ENCODE measurements around the gene FOSL1.

Gene FOSL1

GRCh38 chr11:65928667-65929066 is 28.5 kb upstream of the FOSL1 start:
- Mint-ChIP-seq H3K4me1 (ENCODE audit: low read depth) (peaks cover 40% of the 10 kb centered on the region), H3K27me3 (no peaks in the 10 kb centered on the region), H3K9me3 (no peaks in the 10 kb centered on the region), H3K27ac (peak overlapping the region; percentile 94), H3K4me3 (peak overlapping the region; percentile 72), H3K36me3 (ENCODE audit: low read depth) (peaks cover 3% of the 10 kb centered on the region)
- DNase-seq, result no peak

- H3K4me3 Mint-ChIP-seq, result peak overlapping the region; percentile 72
- H3K4me1 Mint-ChIP-seq (ENCODE audit: low read depth), result peaks cover 42% of the 10 kb centered on the region
- H3K9me3 Mint-ChIP-seq, result no peaks in the 10 kb centered on the region
- H3K27ac Mint-ChIP-seq, result peak overlapping the region; percentile 94
- DNase-seq, result peak; percentile 74
- no peaks in the 10 kb centered on the region for H3K27me3 Mint-ChIP-seq
- peaks cover 9% of the 10 kb centered on the region for H3K36me3 Mint-ChIP-seq (ENCODE audit: low read depth)
Observed at GRCh38 chr11:65927904-65928397, 27.8 kb upstream of the FOSL1 start.

- Mint-ChIP-seq H3K27me3 (no peaks in the 10 kb centered on the region), H3K9me3 (no peaks in the 10 kb centered on the region), H3K4me1 (ENCODE audit: low read depth) (peaks cover 38% of the 10 kb centered on the region), H3K4me3 (no peak overlapping the region), H3K36me3 (ENCODE audit: low read depth) (peaks cover 28% of the 10 kb centered on the region), H3K27ac (peak overlapping the region; percentile 70)
- no peak for DNase-seq
Observed at GRCh38 chr11:65925397-65925796, 25.2 kb upstream of the FOSL1 start.

- peak overlapping the region; percentile 35 for H3K27ac Mint-ChIP-seq
- no peaks in the 10 kb centered on the region for H3K27me3 Mint-ChIP-seq
- no peaks in the 10 kb centered on the region for H3K9me3 Mint-ChIP-seq
- H3K4me3 Mint-ChIP-seq, result no peak overlapping the region
- no peak for DNase-seq
- H3K36me3 Mint-ChIP-seq (ENCODE audit: low read depth), result peaks cover 43% of the 10 kb centered on the region
- peaks cover 33% of the 10 kb centered on the region for H3K4me1 Mint-ChIP-seq (ENCODE audit: low read depth)
Observed at GRCh38 chr11:65922565-65922964, 22.4 kb upstream of the FOSL1 start.

- no peaks in the 10 kb centered on the region for H3K27me3 Mint-ChIP-seq
- DNase-seq, result no peak
- H3K36me3 Mint-ChIP-seq (ENCODE audit: low read depth), result peaks cover 44% of the 10 kb centered on the region
- peak overlapping the region; percentile 44 for H3K27ac Mint-ChIP-seq
- no peaks in the 10 kb centered on the region for H3K9me3 Mint-ChIP-seq
- peak overlapping the region; percentile 10 for H3K4me3 Mint-ChIP-seq
- peaks cover 33% of the 10 kb centered on the region for H3K4me1 Mint-ChIP-seq (ENCODE audit: low read depth)
Observed at GRCh38 chr11:65921876-65922275, 21.7 kb upstream of the FOSL1 start.

GRCh38 chr11:65921033-65921555 is 20.9 kb upstream of the FOSL1 start:
- Mint-ChIP-seq H3K4me3 (peak overlapping the region; percentile 93), H3K4me1 (ENCODE audit: low read depth) (peaks cover 41% of the 10 kb centered on the region), H3K27ac (peak overlapping the region; percentile 93), H3K9me3 (no peaks in the 10 kb centered on the region), H3K27me3 (no peaks in the 10 kb centered on the region), H3K36me3 (ENCODE audit: low read depth) (peaks cover 45% of the 10 kb centered on the region)
- no peak for DNase-seq

GRCh38 chr11:65920372-65920802 is 20.2 kb upstream of the FOSL1 start:
- H3K27me3 Mint-ChIP-seq, result no peaks in the 10 kb centered on the region
- H3K4me1 Mint-ChIP-seq (ENCODE audit: low read depth), result peaks cover 47% of the 10 kb centered on the region
- H3K36me3 Mint-ChIP-seq (ENCODE audit: low read depth), result peaks cover 45% of the 10 kb centered on the region
- H3K4me3 Mint-ChIP-seq, result peak overlapping the region; percentile 93
- no peaks in the 10 kb centered on the region for H3K9me3 Mint-ChIP-seq
- DNase-seq, result no peak
- H3K27ac Mint-ChIP-seq, result peak overlapping the region; percentile 93

- H3K36me3 Mint-ChIP-seq (ENCODE audit: low read depth), result peaks cover 45% of the 10 kb centered on the region
- no peaks in the 10 kb centered on the region for H3K9me3 Mint-ChIP-seq
- DNase-seq, result no peak
- H3K4me3 Mint-ChIP-seq, result peak overlapping the region; percentile 93
- H3K27ac Mint-ChIP-seq, result peak overlapping the region; percentile 93
- H3K27me3 Mint-ChIP-seq, result no peaks in the 10 kb centered on the region
- H3K4me1 Mint-ChIP-seq (ENCODE audit: low read depth), result peaks cover 53% of the 10 kb centered on the region
Observed at GRCh38 chr11:65919573-65920371, 19.6 kb upstream of the FOSL1 start.

GRCh38 chr11:65919141-65919572 is 19.0 kb upstream of the FOSL1 start, which contains the start of gene DRAP1:
Gene DRAP1, plus strand, starts transcription at chr11:65919426. Its CDS starts 76 bp downstream, at chr11:65919502.
- Mint-ChIP-seq H3K9me3 (no peaks in the 10 kb centered on the region), H3K36me3 (ENCODE audit: low read depth) (peaks cover 42% of the 10 kb centered on the region), H3K4me1 (ENCODE audit: low read depth) (peaks cover 56% of the 10 kb centered on the region), H3K4me3 (peak within 1 kb of the TSS; percentile 93), H3K27ac (peak within 1 kb of the TSS; percentile 93), H3K27me3 (no peaks in the 10 kb centered on the region)
- DNase-seq, result peak; percentile 99

- Mint-ChIP-seq H3K4me3 (peak within 1 kb of the TSS; percentile 93), H3K36me3 (ENCODE audit: low read depth) (peaks cover 41% of the 10 kb centered on the region), H3K9me3 (no peaks in the 10 kb centered on the region), H3K27ac (peak within 1 kb of the TSS; percentile 93), H3K27me3 (no peaks in the 10 kb centered on the region), H3K4me1 (ENCODE audit: low read depth) (peaks cover 56% of the 10 kb centered on the region)
- DNase-seq, result no peak
Observed at GRCh38 chr11:65918211-65919140, 18.3 kb upstream of the FOSL1 start, which contains the start of gene C11orf68. Gene C11orf68, minus strand, starts transcription at chr11:65919062. Its CDS starts 31 bp downstream, at chr11:65919031.

GRCh38 chr11:65917434-65918210 is 17.4 kb upstream of the FOSL1 start:
- H3K4me3 Mint-ChIP-seq, result peak overlapping the region; percentile 87
- peaks cover 32% of the 10 kb centered on the region for H3K36me3 Mint-ChIP-seq (ENCODE audit: low read depth)
- H3K4me1 Mint-ChIP-seq (ENCODE audit: low read depth), result peaks cover 53% of the 10 kb centered on the region
- no peaks in the 10 kb centered on the region for H3K9me3 Mint-ChIP-seq
- peak overlapping the region; percentile 91 for H3K27ac Mint-ChIP-seq
- H3K27me3 Mint-ChIP-seq, result no peaks in the 10 kb centered on the region
- DNase-seq, result no peak

GRCh38 chr11:65917077-65917433 is 16.9 kb upstream of the FOSL1 start:
- no peak for DNase-seq
- Mint-ChIP-seq H3K27me3 (no peaks in the 10 kb centered on the region), H3K36me3 (ENCODE audit: low read depth) (peaks cover 26% of the 10 kb centered on the region), H3K4me3 (peak overlapping the region; percentile 87), H3K27ac (peak overlapping the region; percentile 17), H3K4me1 (ENCODE audit: low read depth) (peaks cover 48% of the 10 kb centered on the region), H3K9me3 (no peaks in the 10 kb centered on the region)

GRCh38 chr11:65916391-65916790 is 16.2 kb upstream of the FOSL1 start:
- H3K4me3 Mint-ChIP-seq, result peak overlapping the region; percentile 87
- no peaks in the 10 kb centered on the region for H3K27me3 Mint-ChIP-seq
- H3K4me1 Mint-ChIP-seq (ENCODE audit: low read depth), result peaks cover 47% of the 10 kb centered on the region
- DNase-seq, result no peak
- H3K27ac Mint-ChIP-seq, result peak overlapping the region; percentile 17
- no peaks in the 10 kb centered on the region for H3K9me3 Mint-ChIP-seq
- peaks cover 20% of the 10 kb centered on the region for H3K36me3 Mint-ChIP-seq (ENCODE audit: low read depth)
